SK-N-SH treated with all-trans-retinoic acid at 6 μM for 48 hours (cell line): ENCODE results near the gene KRTAP9-3.

Source experiments
- CSRNP3 ChIP-seq: fragments of 250-450 bp; sonication (Bioruptor Pico); IDR thresholded peaks from 2 replicates; pipeline ENCODE4 v1.5.1; 2021; ENCODE audit warnings: mild to moderate bottlenecking, moderate library complexity
- GLIS3 ChIP-seq: fragments of 250-450 bp; sonication (Bioruptor Pico); IDR thresholded peaks from 2 replicates; pipeline ENCODE4 v1.5.0; 2020; ENCODE audit warnings: mild to moderate bottlenecking, moderate library complexity
- POU6F1 ChIP-seq: fragments of 250-450 bp; sonication (Bioruptor Pico); IDR thresholded peaks from 2 replicates; pipeline ENCODE4 v1.8.0; 2021; ENCODE audit warnings: low read depth, mild to moderate bottlenecking, moderate library complexity, borderline replicate concordance
- TCF4 ChIP-seq: fragments of 250-450 bp; sonication (Bioruptor Pico); IDR thresholded peaks from 2 replicates; pipeline ENCODE4 v1.8.0; 2021; ENCODE audit warnings: mild to moderate bottlenecking, moderate library complexity, borderline replicate concordance
- TOX ChIP-seq: fragments of 250-450 bp; sonication (Bioruptor Pico); IDR thresholded peaks from 2 replicates; pipeline ENCODE4 v1.8.0; 2021; ENCODE audit warnings: mild to moderate bottlenecking, moderate library complexity, borderline replicate concordance
- ZNF8 ChIP-seq: fragments of 450-650 bp; formaldehyde crosslinking; IDR thresholded peaks from 2 replicates; pipeline ENCODE4 v1.5.0; 2020; ENCODE audit warnings: mild to moderate bottlenecking, moderate library complexity

- no peak for TF ChIP-seq CSRNP3 (CRISPR knock-in tag)
- no peak for TF ChIP-seq ZNF8
- no peak for TF ChIP-seq TCF4 (CRISPR knock-in tag)
- no peak for TF ChIP-seq POU6F1 (CRISPR knock-in tag)
- no peak for TF ChIP-seq GLIS3 (CRISPR knock-in tag)
- no peak for TF ChIP-seq TOX (CRISPR knock-in tag)
These were observed 41.9 kb upstream of the KRTAP9-3 start for GRCh38 chr17:41190328-41190727.
